WI38 (cell line): ENCODE results near the gene GRXCR2.
A peak's percentile ranks its signal among the peaks of the same experiment; 100 is the strongest.

Experiments used
- H3K4me3 ChIP-seq: 2 replicates; pipeline ENCODE4 v1.5.1; 2011; ENCODE audit warnings: low read depth, mild to moderate bottlenecking, control low read depth, low read length
- CTCF ChIP-seq: IDR thresholded peaks from 2 replicates; pipeline ENCODE4 v1.5.1; 2012; ENCODE audit warnings: low read depth, mild to moderate bottlenecking, control low read depth, low read length

GRXCR2 gene

GRCh38 chr5:145826895-145827674, 45.7 kb downstream of the GRXCR2 start:
- no peak overlapping the region for H3K4me3 ChIP-seq
- no peak for TF ChIP-seq CTCF

- TF ChIP-seq CTCF = peak; percentile 62
- no peak overlapping the region for H3K4me3 ChIP-seq
These were observed 47.0 kb downstream of the GRXCR2 start for GRCh38 chr5:145825751-145826180.

DNA sequence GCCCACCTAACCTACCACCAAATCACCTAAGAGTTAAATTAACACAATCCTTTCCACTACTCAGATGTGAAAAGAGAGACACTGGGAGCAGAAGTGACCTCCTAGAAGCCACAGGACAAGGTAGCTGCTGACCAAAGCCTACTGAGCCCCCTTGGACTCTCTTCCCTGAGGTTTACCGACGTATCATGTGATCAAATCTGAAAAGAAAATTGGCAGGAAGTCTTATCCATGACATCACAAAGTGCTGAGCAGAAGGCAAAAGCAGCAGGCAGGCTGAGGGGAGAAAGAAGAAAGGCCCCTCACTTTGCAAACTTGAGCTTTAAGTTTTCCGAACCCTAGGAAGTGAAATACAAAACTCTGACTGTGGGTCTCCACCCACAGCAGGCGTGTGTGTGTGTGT, 48.8 kb downstream of the GRXCR2 start:
- no peak overlapping the region for H3K4me3 ChIP-seq
- no peak for TF ChIP-seq CTCF

DNA sequence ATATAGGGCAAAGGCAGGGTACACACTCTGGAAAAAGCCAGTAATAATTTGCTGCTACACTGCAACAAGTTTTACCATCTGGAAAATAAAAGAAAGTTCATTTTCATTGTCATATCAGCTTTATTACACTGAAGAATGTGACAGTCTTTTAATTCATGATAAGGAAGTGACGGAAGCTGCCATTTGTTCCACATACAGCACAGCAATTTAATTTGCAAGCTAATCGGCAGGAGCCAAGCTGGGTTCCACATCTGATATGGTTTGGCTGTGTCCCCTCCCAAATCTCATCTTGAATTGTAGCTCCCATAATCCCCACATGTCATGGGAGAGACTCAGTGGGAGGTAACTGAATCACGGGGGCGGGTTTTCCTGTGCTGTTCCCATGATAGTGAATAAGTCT, 54.2 kb downstream of the GRXCR2 start:
- TF ChIP-seq CTCF = no peak
- no peak overlapping the region for H3K4me3 ChIP-seq

DNA sequence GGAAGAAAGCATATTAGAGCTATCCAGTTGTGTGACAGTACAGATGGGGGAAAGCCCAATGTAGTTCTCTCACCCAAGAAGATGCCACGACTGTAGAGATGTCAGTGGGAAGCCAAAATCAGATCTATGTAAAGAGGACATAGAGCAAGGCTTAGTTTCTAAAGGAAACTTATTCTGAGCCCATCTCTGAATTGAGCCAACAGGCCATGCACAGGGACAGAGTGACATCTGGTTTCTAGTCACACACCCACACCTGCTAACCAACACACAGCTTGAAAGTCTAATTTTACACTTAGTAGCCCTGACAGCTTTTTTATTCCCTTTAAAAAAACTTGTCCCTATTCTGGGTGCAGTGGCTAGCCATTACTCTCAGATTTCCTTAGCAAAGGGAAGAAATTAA, 59.9 kb downstream of the GRXCR2 start:
- H3K4me3 ChIP-seq = no peak overlapping the region
- TF ChIP-seq CTCF = no peak

DNA sequence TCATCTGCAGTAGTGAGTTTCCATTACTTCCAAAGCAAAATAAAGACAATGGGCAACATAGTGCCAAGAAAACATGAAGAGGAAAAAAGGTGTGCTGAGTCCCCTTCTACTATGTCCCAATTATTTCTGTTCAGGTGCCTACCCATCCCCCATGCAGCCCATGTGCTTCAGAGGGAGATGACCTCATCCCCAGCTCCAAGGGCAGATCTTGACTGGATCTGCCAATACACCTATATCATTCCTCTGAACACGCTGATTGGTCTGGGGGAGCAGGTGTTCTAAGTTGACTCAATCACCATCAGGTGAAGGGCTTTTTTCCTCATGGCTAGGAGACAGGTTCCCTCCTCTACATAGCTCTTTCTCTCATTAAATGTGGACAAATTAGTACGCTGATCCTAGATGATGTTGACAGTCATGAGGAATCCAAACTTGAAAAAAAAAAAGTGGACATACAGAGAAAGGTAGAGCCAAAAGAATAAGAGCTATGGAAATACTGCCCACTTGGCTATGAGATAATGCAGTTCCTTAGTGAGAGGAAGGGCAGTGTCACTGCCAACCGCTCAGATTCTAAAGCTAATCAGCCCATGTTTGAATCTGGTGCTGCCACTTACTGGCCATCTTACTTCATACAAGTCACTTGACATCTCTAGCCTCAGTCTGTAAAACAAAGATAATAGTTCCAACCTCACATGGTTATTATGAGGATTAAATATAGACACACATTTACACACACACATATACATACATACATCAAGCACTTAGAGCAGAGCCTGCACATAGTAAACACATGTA, 60.8 kb downstream of the GRXCR2 start:
- TF ChIP-seq CTCF = no peak
- no peak overlapping the region for H3K4me3 ChIP-seq
